HepG2 (cell line): Measurements from ENCODE around the gene RBP4. TPM values are rescaled to one million over a fixed set of nuclear protein-coding genes. Genes with fewer than 3 reads are reported as not detected.
A peak's percentile ranks its signal among the peaks of the same experiment; 100 is the strongest.

Experiments used
- ATF2 ChIP-seq: sonication (generic); formaldehyde crosslinking; IDR thresholded peaks from 2 replicates; pipeline ENCODE4 v1.4.0; 2020; ENCODE audit warnings: missing genetic modification reagents
- BCLAF1 ChIP-seq: fragments of 450-650 bp; IDR thresholded peaks from 2 replicates; pipeline ENCODE4 v1.6.1; 2017; ENCODE audit warnings: mild to moderate bottlenecking
- JDP2 ChIP-seq: sonication (generic); formaldehyde crosslinking; IDR thresholded peaks from 2 replicates; pipeline ENCODE4 v1.8.1; 2022; ENCODE audit warnings: missing genetic modification reagents, borderline replicate concordance
- KDM5B ChIP-seq: sonication (generic); formaldehyde crosslinking; IDR thresholded peaks from 2 replicates; pipeline ENCODE4 v1.4.0; 2020; ENCODE audit warnings: missing genetic modification reagents, mild to moderate bottlenecking, borderline replicate concordance
- MAFK ChIP-seq, 2 experiments: IDR thresholded peaks in 1 of 2; conservative IDR thresholded peaks in 1 of 2; 2 replicates each; pipeline ENCODE4 v1.6.1; 2011; ENCODE audit warnings: improper control_type of control experiment in 2 of 2, low read length in 2 of 2
- PAXIP1 ChIP-seq: sonication (generic); formaldehyde crosslinking; conservative IDR thresholded peaks from 2 replicates; pipeline ENCODE4 v1.4.0; 2020; ENCODE audit warnings: mild to moderate bottlenecking, missing genetic modification reagents, moderate library complexity
- PITX1 ChIP-seq: sonication (generic); formaldehyde crosslinking; IDR thresholded peaks from 2 replicates; pipeline ENCODE4 v1.5.1; 2020; ENCODE audit warnings: mild to moderate bottlenecking, missing genetic modification reagents
- PLRG1 ChIP-seq: fragments of 450-650 bp; conservative IDR thresholded peaks from 2 replicates; pipeline ENCODE4 v1.6.1; 2016
- SRSF1 ChIP-seq: fragments of 200-400 bp; formaldehyde crosslinking; optimal IDR thresholded peaks from 2 replicates; pipeline ENCODE3; 2017; ENCODE audit warnings: mild to moderate bottlenecking, low read depth, low read length, moderate library complexity
- SRSF9 ChIP-seq: fragments of 200-400 bp; formaldehyde crosslinking; IDR thresholded peaks from 2 replicates; pipeline ENCODE4 v1.6.1; 2018; ENCODE audit warnings: borderline replicate concordance, mild to moderate bottlenecking, low read depth, low read length; ENCODE audit not compliant: insufficient read depth, poor library complexity, severe bottlenecking
- TBX2 ChIP-seq: sonication (generic); formaldehyde crosslinking; IDR thresholded peaks from 2 replicates; pipeline ENCODE4 v1.5.0; 2020; ENCODE audit warnings: missing genetic modification reagents, mild to moderate bottlenecking, borderline replicate concordance
- ZBTB42 ChIP-seq: sonication (generic); formaldehyde crosslinking; IDR thresholded peaks from 2 replicates; pipeline ENCODE4 v1.5.0; 2020; ENCODE audit warnings: mild to moderate bottlenecking, missing genetic modification reagents
- ZFP41 ChIP-seq: sonication (generic); formaldehyde crosslinking; IDR thresholded peaks from 2 replicates; pipeline ENCODE4 v1.4.0; 2020; ENCODE audit warnings: mild to moderate bottlenecking, missing genetic modification reagents, borderline replicate concordance
- ZNF597 ChIP-seq: sonication (generic); formaldehyde crosslinking; IDR thresholded peaks from 2 replicates; pipeline ENCODE4 v1.5.0; 2020; ENCODE audit warnings: missing genetic modification reagents
- ZNF710 ChIP-seq: sonication (generic); formaldehyde crosslinking; IDR thresholded peaks from 2 replicates; pipeline ENCODE4 v1.5.0; 2020; ENCODE audit warnings: mild to moderate bottlenecking, missing genetic modification reagents, borderline replicate concordance
- polyA plus RNA-seq, 8 experiments: library from polyadenylated mRNA; depleted of rRNA in 3 of 8; stranded (reverse) in 7 of 8; unstranded in 1 of 8; fragments of >200 nt; fragmentation: Illumina TruSeq in 4 of 8; extraction: Trizol in 4 of 8; gene quantifications; 2 replicates each; pipeline versions ENCODE4 v1.2.1 to v1.2.3, GENCODE V29; 2011 to 2016; ENCODE audit warnings: low read depth in 4 of 8, missing spikeins in 1 of 8, mixed read lengths in 1 of 8; ENCODE audit not compliant: insufficient read depth in 1 of 8
- total RNA-seq, 5 experiments: library from RNA; depleted of rRNA; stranded (reverse); fragments of >200 nt; fragmentation: Illumina TruSeq; extraction: Trizol; gene quantifications; 2 replicates each; pipeline ENCODE4 v1.2.3, GENCODE V29; 2016; ENCODE audit warnings: low read depth in 1 of 5

RBP4 gene
- total and polyA plus RNA-seq, 2 of the 13 experiments (the other 11 are each of a cell fraction or from before 2014, with no cell fraction given) = 642 to 931 TPM

- TF ChIP-seq BCLAF1 (no peak), ATF2 (CRISPR knock-in tag) (no peak), PAXIP1 (CRISPR knock-in tag) (peak; percentile 40; the same call in 1 of the 2 replicates), PITX1 (CRISPR knock-in tag) (peak; percentile 17; the same call in 1 of the 2 replicates), SRSF1 (no peak), ZNF597 (no peak), ZBTB42 (CRISPR knock-in tag) (no peak), KDM5B (no peak), JDP2 (no peak), ZNF710 (no peak), MAFK (conservative IDR thresholded peaks at IDR 0.05 in 1 of 2, IDR thresholded peaks at IDR 0.05 in 1 of 2; ENCODE audit: low read length in 2 of 2) (peak; percentile 52 to 58; a peak in 3 of 4 replicates), SRSF9 (no peak), TBX2 (peak; percentile 24; the same call in 1 of the 2 replicates), PLRG1 (no peak), ZFP41 (CRISPR knock-in tag) (no peak)
Observed at GRCh38 chr10:93614101-93614825, 13.2 kb upstream of the RBP4 start (continued).
